Stimulated activated CD8-positive, alpha-beta memory T cell treated with anti-CD3 and anti-CD28 coated beads, Interleukin-4, amount 100 ng/mL, for 4 hours (primary cell): ENCODE results near the gene SORL1.
A peak's percentile ranks its signal among the peaks of the same experiment; 100 is the strongest.

Experiments used
- DNase-seq, 2 donors: peaks; one replicate each; pipeline ENCODE4 v3.0.0-alpha.2; 2020; ENCODE audit warnings: low read depth in 2 of 2, low spot score in 1 of 2

The SORL1 gene

DNA sequence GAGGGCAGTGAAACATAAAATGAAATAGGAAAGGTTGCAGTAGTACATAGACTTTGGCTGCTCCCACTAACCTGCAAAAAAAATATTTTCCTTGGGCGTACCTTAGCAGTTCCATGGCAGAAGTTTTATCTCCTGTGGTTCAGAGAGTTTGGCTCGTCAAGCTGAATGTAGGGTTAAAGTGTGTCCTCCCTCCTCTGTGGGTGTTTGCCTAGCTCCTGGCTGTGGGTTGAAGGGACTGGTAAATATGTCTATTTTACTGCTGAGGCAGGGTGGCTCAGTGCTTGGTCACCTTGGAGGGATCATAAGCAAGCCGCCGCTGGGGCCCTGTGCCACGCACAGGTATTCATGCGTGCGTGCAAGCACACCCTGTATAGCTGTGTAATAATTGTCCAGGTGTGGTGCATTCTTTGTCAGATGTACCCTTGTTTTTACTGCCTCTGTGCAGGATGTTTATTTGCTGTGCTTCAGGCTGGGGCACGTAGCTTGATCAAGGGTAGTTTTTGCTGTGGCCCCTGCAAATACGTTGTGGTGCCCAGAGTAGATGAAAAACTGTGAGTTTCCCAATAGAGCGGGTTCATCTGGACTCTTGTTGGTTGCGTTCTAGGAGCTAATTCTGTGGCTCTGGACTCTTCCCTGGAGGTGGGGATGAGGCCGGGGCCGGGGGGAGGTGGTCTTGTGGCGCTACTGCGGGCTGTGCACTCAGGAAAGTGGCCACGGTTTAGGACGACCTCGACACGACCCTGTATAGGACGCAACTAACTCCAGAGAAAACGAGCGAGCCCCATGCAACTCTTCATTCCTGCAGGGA, 732 bp upstream of the SORL1 start:
- no peak for DNase-seq

DNA sequence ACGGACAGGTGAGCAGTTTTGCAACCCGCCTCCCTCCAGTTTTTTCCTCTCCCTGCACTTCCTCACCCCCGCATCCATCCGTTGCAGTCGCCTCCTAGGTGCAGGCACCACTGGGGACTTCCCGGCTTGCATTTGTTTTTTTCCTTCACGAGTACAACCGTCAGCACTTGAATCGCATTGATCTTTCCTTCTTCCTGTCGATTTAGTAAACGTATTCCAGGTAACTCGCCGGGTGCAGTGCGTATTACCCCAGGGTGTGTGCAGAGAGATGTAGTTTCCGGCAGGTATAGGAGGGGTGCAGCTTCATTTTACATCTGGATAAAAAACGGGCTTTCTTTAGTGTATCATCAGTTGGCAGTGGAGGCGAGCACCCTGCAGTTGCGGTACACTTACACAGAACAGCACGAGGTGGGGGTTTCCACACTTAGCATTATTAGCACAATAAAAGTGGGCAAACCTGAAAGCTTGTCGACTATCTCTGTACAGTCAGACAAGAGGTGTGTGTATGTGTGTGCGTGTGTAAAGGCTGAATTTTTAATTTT, 566 bp downstream of the SORL1 start, which contains the start of gene SORL1-AS1:
SORL1-AS1 (minus strand) TSS at position 359 of the 542 bp plus-strand sequence.
- peak in 1 of 2 donors; percentile 51 for DNase-seq

- DNase-seq = no peak
Observed at GRCh38 chr11:121453589-121454299, 1.6 kb downstream of the SORL1 start.

DNA sequence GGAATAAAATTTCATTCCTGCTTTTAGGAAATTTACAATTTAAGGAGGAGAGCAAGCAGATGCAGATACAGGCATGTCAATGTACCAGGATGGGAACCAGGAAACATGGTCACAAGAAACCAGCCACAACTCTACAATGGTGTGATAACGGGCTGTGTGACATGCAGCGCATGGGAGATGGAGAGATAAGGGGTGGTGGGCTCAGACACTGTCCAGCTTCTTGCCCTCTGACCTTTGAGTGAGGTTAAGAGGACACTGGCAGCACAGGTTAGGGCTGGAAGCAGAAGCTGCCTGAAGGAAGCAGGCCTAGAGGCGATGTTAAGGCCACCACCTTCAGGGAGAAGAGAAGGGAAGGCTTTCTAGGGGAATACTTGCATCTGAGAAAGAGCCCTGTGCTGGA, 3.0 kb downstream of the SORL1 start:
- DNase-seq = no peak

- DNase-seq = no peak
Observed at GRCh38 chr11:121456151-121456550, 4.0 kb downstream of the SORL1 start.

- DNase-seq = no peak
Observed at GRCh38 chr11:121456816-121457431, 4.8 kb downstream of the SORL1 start.

GRCh38 chr11:121458551-121458950, 6.4 kb downstream of the SORL1 start:
- no peak for DNase-seq

DNA sequence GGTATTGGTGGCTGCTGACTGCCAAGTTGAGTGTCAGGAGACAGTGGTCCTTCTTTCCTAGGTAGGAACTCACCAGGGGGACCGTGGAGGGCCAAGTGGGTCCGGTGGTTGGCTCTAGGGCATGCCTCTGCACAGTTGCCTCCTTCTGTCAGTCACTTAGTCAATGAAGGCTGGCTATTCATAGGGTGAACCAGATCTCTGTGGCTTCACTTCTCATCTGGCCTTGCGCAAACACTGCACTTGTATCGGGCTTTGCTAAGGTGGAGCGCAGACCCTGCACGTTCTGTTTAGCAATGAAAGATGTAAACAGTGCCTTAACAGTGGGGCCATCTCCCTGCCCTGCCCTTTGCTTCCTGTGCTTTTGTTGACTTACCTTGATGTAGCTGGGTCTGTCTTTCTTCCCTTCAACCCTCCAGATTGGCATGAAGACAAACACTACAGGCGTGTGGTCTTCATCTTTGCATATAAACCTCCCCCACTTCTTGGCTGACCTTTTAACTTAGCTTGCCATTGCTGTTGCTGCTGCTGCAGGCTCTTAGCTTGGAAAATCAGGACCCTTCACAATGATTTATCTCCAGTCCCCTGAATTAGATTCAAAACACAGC, 7.4 kb downstream of the SORL1 start:
- no peak for DNase-seq

DNA sequence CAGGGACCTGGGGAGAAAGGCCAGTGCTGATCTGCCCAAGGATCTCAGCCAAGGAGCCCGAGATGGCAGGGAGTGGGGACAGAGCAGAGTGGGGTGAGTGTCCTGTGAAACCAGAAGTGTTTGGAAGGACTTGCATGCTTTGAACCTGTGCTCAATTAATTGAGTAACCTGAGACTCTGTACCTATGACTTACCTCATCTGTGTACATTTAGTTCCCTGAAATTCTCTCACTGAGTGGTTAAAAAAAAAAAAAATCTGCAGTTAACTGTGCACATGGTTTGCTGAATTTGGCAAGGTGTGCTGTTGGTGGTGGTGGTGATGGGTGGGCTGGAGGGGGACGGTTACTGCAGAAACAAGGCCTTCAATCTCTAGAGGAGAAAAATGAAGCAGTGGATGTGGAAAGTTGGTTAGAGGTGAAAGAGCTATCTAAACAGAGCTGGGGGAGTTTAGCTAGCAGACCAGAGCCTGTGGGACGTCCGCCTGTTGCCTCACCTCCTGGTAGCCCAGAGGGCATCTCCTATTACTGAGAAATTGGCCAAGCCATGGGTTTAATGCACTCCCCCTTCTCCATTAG, 8.9 kb downstream of the SORL1 start:
- DNase-seq = no peak

DNA sequence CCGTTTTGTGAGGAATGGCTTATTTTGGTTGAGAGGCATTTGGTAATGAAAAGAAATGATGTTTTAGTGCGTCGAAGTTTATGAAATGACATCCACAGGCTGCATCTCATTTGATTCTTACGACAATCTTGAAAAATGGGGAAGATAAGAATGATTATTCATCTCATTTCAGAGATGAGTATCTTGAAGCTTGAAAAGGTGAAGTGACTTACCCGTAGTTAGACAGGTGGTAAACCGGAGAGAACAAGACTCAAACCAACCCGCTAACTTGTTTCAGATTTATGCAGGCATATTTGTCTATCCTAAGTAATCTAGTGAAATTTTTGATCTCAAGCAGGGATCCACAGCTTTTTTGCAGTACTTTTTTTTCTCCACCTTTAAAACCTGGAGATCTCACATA, 9.7 kb downstream of the SORL1 start:
- no peak for DNase-seq

- no peak for DNase-seq
Observed at GRCh38 chr11:121463689-121464335, 11.7 kb downstream of the SORL1 start.

DNA sequence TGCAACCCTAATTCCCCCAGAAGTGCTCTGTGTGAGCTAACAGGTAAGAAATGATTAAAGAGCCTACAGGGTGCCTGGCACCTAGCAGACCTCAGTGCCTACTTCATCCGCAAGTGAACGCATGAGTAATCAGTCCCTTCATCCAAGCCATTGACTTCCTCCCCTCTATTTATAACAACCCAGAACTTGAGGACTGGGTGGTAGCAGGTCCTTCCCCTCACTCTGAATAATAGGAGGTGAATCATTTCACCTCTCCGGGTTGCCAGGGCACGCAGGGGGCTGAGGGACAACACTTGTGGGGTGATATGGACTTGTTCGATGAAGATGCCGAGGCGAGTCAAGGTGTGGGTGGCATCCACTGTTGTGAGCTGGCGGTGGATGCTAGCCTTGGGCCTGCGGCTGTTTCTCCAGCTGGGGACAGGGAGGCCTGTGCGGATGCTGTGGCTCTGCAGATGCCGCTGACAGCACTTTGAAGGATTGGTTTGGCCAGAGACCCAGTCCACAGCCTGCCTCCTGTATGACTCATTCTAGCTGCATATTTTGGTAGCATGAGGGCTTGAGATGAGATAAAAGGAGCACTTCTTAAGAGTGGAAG, 12.3 kb downstream of the SORL1 start:
- peak; percentile 47 to 70 for DNase-seq

DNA sequence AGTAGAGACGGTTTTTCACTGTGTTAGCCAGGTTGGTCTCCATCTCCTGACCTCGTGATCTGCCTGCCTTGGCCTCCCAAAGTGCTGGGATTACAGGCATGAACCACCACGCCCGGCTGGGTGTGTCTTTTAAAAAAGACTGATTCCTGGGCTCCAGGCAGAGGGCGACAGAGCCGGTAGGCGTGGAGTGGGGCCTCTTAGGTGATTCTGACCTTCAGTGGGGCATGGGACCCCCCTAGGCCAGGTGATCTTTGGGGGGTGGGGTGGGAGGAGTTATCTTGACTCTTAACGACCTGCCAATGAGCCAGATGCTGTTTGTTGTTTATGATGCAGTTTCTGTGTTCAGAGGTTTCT, 13.6 kb downstream of the SORL1 start:
- DNase-seq = no peak

GRCh38 chr11:121466063-121466794, 14.1 kb downstream of the SORL1 start:
- DNase-seq = no peak

DNA sequence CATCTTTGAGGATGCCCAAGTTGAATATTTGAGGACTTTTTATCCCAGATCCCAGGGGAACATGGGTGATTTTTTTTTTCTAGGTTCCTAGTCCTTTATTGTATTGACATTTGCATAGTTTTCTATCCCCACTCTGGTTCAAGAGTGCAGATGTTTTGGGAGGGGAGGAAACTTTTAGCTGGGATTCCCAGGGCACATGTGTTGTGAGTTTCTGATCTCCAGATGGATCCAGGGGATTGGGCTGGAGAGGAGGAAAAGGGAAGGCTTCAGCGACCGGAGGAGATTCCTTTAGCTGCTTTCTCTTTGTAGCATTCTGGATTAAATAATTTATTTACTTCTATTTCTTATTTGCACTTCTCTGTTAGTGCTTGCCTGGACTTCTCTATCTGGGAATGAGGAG, 15.4 kb downstream of the SORL1 start:
- DNase-seq = no peak

DNA sequence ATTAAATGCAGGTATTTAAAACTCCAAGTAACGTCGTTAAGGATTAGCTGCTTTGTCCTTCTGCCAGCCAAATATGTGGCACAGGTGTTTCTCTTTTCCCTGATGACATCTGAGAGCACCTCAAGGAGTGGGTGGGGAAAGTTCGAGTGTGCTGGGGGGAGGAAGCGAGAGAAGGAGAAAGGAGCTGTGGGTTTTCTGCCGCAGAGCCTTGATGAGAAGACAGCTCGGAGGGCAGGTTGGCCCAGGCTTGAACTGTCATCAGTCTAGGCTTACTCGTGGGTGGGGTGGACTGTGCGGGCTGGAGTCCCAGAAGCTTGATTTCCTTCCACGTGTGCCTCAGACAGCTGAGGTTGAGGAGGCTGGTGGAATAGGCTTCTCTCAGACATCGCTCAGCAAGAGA, 15.9 kb downstream of the SORL1 start:
- peak; percentile 65 to 77 for DNase-seq

DNA sequence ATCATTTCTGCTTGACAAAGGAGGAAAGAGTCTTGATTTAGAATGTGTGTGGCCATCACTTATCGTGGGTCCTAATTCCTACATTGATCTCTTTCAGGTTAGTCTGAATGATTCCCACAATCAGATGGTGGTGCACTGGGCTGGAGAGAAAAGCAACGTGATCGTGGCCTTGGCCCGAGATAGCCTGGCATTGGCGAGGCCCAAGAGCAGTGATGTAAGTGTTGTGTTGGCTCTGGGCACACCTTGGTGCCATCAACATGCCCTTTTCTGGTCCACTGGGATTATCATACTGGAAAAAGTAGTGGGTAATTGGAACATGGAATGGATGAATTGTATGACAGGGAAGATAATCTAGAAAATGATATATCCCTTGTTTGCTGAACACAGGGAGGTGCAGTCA, 17.8 kb downstream of the SORL1 start:
- no peak for DNase-seq

GRCh38 chr11:121471167-121471566, 19.1 kb downstream of the SORL1 start:
- no peak for DNase-seq

DNA sequence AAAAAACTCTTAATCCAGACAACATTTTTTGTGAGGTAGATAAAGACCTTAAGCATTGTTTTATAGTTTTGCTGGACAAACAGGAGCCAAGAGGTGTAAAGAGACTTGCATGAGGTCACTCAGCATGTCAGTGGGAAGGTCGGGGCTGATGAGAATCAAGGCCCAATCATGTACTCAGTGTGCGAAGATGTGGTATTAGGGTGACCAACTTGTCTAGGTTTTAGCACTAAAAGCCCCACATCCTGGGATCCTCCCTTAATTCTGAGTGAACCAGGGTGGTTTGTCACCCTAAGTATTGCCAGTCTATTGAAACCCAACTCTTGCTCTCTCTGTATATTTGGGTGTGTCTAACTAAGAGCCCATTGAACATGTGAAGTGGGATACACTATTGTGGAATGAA, 20.2 kb downstream of the SORL1 start:
- no peak for DNase-seq
